Measurements from ENCODE around the gene CAMTA1.

The CAMTA1 gene

GRCh38 chr1:7454895-7455784 is 669.9 kb downstream of the CAMTA1 start:
- TF ChIP-seq CTCF (IDR thresholded peaks at IDR 0.05; ENCODE audit: borderline replicate concordance, insufficient read depth, low read depth, low read length), result no peak
- no peak overlapping the region for H3K4me3 ChIP-seq (ENCODE audit: low read depth, low read length)

GRCh38 chr1:7455796-7456721 is 670.8 kb downstream of the CAMTA1 start:
- no peak for TF ChIP-seq CTCF (IDR thresholded peaks at IDR 0.05; ENCODE audit: borderline replicate concordance, insufficient read depth, low read depth, low read length)
- no peak overlapping the region for H3K4me3 ChIP-seq (ENCODE audit: low read depth, low read length)

GRCh38 chr1:7456722-7457082 is 671.4 kb downstream of the CAMTA1 start:
- no peak for TF ChIP-seq CTCF (IDR thresholded peaks at IDR 0.05; ENCODE audit: borderline replicate concordance, insufficient read depth, low read depth, low read length)
- H3K4me3 ChIP-seq (ENCODE audit: low read depth, low read length), result no peak overlapping the region

- no peak for TF ChIP-seq CTCF (IDR thresholded peaks at IDR 0.05; ENCODE audit: borderline replicate concordance, insufficient read depth, low read depth, low read length)
- H3K4me3 ChIP-seq (ENCODE audit: low read depth, low read length), result no peak overlapping the region
Observed at GRCh38 chr1:7457811-7458210, 672.6 kb downstream of the CAMTA1 start.

- no peak for TF ChIP-seq CTCF (IDR thresholded peaks at IDR 0.05; ENCODE audit: borderline replicate concordance, insufficient read depth, low read depth, low read length)
- H3K4me3 ChIP-seq (ENCODE audit: low read depth, low read length), result no peak overlapping the region
Observed at GRCh38 chr1:7458946-7459345, 673.7 kb downstream of the CAMTA1 start.

- TF ChIP-seq CTCF (IDR thresholded peaks at IDR 0.05; ENCODE audit: borderline replicate concordance, insufficient read depth, low read depth, low read length), result no peak
- no peak overlapping the region for H3K4me3 ChIP-seq (ENCODE audit: low read depth, low read length)
Observed at GRCh38 chr1:7459914-7460313, 674.7 kb downstream of the CAMTA1 start.
